CD14-positive monocyte (primary cell): ENCODE measurements around the gene CLDN6. TPM values are rescaled to one million over a fixed set of nuclear protein-coding genes. Genes with fewer than 3 reads are reported as not detected.
A peak's percentile ranks its signal among the peaks of the same experiment; 100 is the strongest.

Source experiments
- DNase-seq, 3 donors: peaks; one replicate each; pipeline ENCODE4 v3.0.0-alpha.2; 2011 to 2022
- H2AFZ ChIP-seq: 2 replicates; pipeline ENCODE4 v1.6.0; 2012; ENCODE audit warnings: mild to moderate bottlenecking, low read depth, low read length, inconsistent platforms; ENCODE audit not compliant: insufficient read depth, poor library complexity, severe bottlenecking
- H3K27ac ChIP-seq, 2 donors: 1 replicate in 1 of 2; 2 replicates in 1 of 2; pipeline ENCODE4 v1.5.1; 2012 to 2013; ENCODE audit warnings: low read length in 2 of 2, control low read depth in 1 of 2, inconsistent platforms in 1 of 2, low read depth in 1 of 2, mild to moderate bottlenecking in 1 of 2
- H3K27me3 ChIP-seq, 2 donors: one replicate each; pipeline versions ENCODE4 v1.6.0 to v1.6.1; 2011 to 2013; ENCODE audit warnings: low read length in 2 of 2; ENCODE audit not compliant: control insufficient read depth in 2 of 2, insufficient read depth in 2 of 2
- H3K36me3 ChIP-seq, 2 donors: replicated peaks in 1 of 2; 1 replicate in 1 of 2; 2 replicates in 1 of 2; pipeline versions ENCODE4 v1.5.1 to v1.6.1; 2012 to 2013; ENCODE audit warnings: low read length in 2 of 2, control low read depth in 1 of 2, inconsistent platforms in 1 of 2, mild to moderate bottlenecking in 1 of 2; ENCODE audit not compliant: insufficient read depth in 2 of 2, control insufficient read depth in 1 of 2
- H3K4me1 ChIP-seq, 2 donors: 1 replicate in 1 of 2; 2 replicates in 1 of 2; pipeline versions ENCODE4 v1.5.1 to v1.6.1; 2012 to 2013; ENCODE audit warnings: low read length in 2 of 2, control low read depth in 1 of 2, inconsistent platforms in 1 of 2, mild to moderate bottlenecking in 1 of 2, moderate library complexity in 1 of 2; ENCODE audit not compliant: insufficient read depth in 2 of 2, control insufficient read depth in 1 of 2
- H3K4me2 ChIP-seq: replicated peaks from 2 replicates; pipeline ENCODE3; 2012; ENCODE audit warnings: low read length, moderate library complexity, mild to moderate bottlenecking; ENCODE audit not compliant: poor library complexity, severe bottlenecking; ENCODE audit errors: extremely low read depth
- H3K4me3 ChIP-seq, 3 experiments: fragments of 200-600 bp in 1 of 3; sonication (generic) in 1 of 3; replicated peaks in 1 of 3; 1 replicate in 2 of 3; 2 replicates in 1 of 3; pipeline ENCODE4 v1.5.1; 2011 to 2013; ENCODE audit warnings: low read length in 3 of 3, mild to moderate bottlenecking in 3 of 3, control low read depth in 2 of 3, low read depth in 2 of 3, inconsistent platforms in 1 of 3, moderate library complexity in 1 of 3
- H3K79me2 ChIP-seq: 2 replicates; pipeline ENCODE4 v1.6.0; 2012; ENCODE audit warnings: mild to moderate bottlenecking, control low read depth, inconsistent platforms, low read length, moderate library complexity; ENCODE audit not compliant: insufficient read depth
- H3K9ac ChIP-seq: 2 replicates; pipeline ENCODE4 v1.6.0; 2017; ENCODE audit warnings: low read length, mild to moderate bottlenecking; ENCODE audit not compliant: insufficient read depth, poor library complexity, severe bottlenecking
- H3K9me3 ChIP-seq, 2 donors: replicated peaks in 1 of 2; 1 replicate in 1 of 2; 2 replicates in 1 of 2; pipeline versions ENCODE4 v1.5.1 to v1.6.1; 2012 to 2013; ENCODE audit warnings: low read length in 2 of 2, control low read depth in 1 of 2; ENCODE audit not compliant: control insufficient read depth in 1 of 2, insufficient read depth in 1 of 2
- H4K20me1 ChIP-seq: 2 replicates; pipeline ENCODE4 v1.6.0; 2012; ENCODE audit warnings: mild to moderate bottlenecking, low read length, control low read depth, moderate library complexity; ENCODE audit not compliant: insufficient read depth
- H3K27ac Mint-ChIP-seq, 7 donors: one replicate each; pipeline ENCODE4 v1.8.0; 2020; ENCODE audit warnings: mild to moderate bottlenecking in 7 of 7, mixed read lengths in 7 of 7, moderate library complexity in 6 of 7, inconsistent platforms in 2 of 7
- H3K27me3 Mint-ChIP-seq, 3 donors: one replicate each; pipeline ENCODE4 v1.8.0; 2021 to 2022; ENCODE audit warnings: low read depth in 3 of 3, mild to moderate bottlenecking in 3 of 3, mixed read lengths in 3 of 3, moderate library complexity in 3 of 3, inconsistent platforms in 1 of 3
- H3K36me3 Mint-ChIP-seq, 2 donors: one replicate each; pipeline ENCODE4 v1.8.0; 2020; ENCODE audit warnings: mixed read lengths in 2 of 2, inconsistent platforms in 1 of 2, mild to moderate bottlenecking in 1 of 2
- H3K4me1 Mint-ChIP-seq: one replicate; pipeline ENCODE4 v1.8.0; 2020; ENCODE audit warnings: mild to moderate bottlenecking, mixed read lengths
- H3K4me3 Mint-ChIP-seq, 2 donors: one replicate each; pipeline ENCODE4 v1.8.0; 2020; ENCODE audit warnings: mild to moderate bottlenecking in 2 of 2, mixed read lengths in 2 of 2, moderate library complexity in 1 of 2
- H3K9me3 Mint-ChIP-seq, 7 donors: one replicate each; pipeline ENCODE4 v1.8.0; 2020 to 2022; ENCODE audit warnings: mixed read lengths in 7 of 7, mild to moderate bottlenecking in 6 of 7, moderate library complexity in 6 of 7, inconsistent platforms in 2 of 7
- CTCF ChIP-seq: fragments of 200-600 bp; IDR thresholded peaks from one replicate; pipeline ENCODE4 v1.8.0; 2022; ENCODE audit warnings: antibody characterized with exemption, mild to moderate bottlenecking
- WGBS: methylation state at CpG from one replicate; pipeline ENCODE4 v1.1.5; 2013; ENCODE audit warnings: missing lambda C conversion rate; ENCODE audit not compliant: insufficient coverage; 5-methylcytosine and 5-hydroxymethylcytosine counted together
- intact Hi-C, 2 donors: fragments of 100-400 bp; cut with micrococcal nuclease; formaldehyde crosslinking; loops; one replicate each; pipeline versions ENCODE4 v1.15.0 to v1.15.1; 2023
- polyA plus RNA-seq, 3 donors: library from polyadenylated mRNA; depleted of rRNA in 1 of 3; unstranded in 2 of 3; stranded (reverse) in 1 of 3; fragments of 300-500 nt in 2 of 3; fragments of >200 nt in 1 of 3; fragmentation: Illumina TruSeq in 2 of 3; gene quantifications; 1 replicate in 2 of 3; 2 replicates in 1 of 3; pipeline ENCODE4 v1.2.3, GENCODE V29; 2012 to 2021

The CLDN6 gene
- polyA plus RNA-seq, 3 donors = not detected

- H3K27me3 Mint-ChIP-seq = peaks cover 0 to 18% (median 14%) of the 10 kb centered on the region in 3 donors
- no peaks in the 10 kb centered on the region for H3K9me3 ChIP-seq
- H3K27me3 ChIP-seq = peaks cover 0 to 2% of the 10 kb centered on the region in 2 donors
- H3K9me3 Mint-ChIP-seq = peaks cover 0 to 3% (median 0%) of the 10 kb centered on the region in 7 donors
- under 1% methylated on average over 65 of the region's 67 CpGs for WGBS
- H3K79me2 ChIP-seq = no peaks in the 10 kb centered on the region
- peak overlapping the region; percentile 81 to 88 for H3K4me3 Mint-ChIP-seq
- H4K20me1 ChIP-seq = no peaks in the 10 kb centered on the region
- intact Hi-C loops = no loop called here
- H3K4me1 Mint-ChIP-seq = peaks cover 44% of the 10 kb centered on the region
- H2AFZ ChIP-seq = no peak overlapping the region
- peaks cover 5 to 6% of the 10 kb centered on the region in 2 donors for H3K36me3 Mint-ChIP-seq
- no peak overlapping the region for H3K4me3 ChIP-seq
- H3K9ac ChIP-seq = no peak overlapping the region
- H3K27ac Mint-ChIP-seq = peak overlapping the region in 1 of 7 donors; percentile 87
- peaks cover 45 to 47% of the 10 kb centered on the region in 2 donors for H3K4me1 ChIP-seq
- DNase-seq = no peak
- H3K36me3 ChIP-seq = no peaks in the 10 kb centered on the region
- no peak for TF ChIP-seq CTCF
- peak overlapping the region; percentile 70 for H3K4me2 ChIP-seq
- H3K27ac ChIP-seq = no peak overlapping the region
These were observed 13.7 kb downstream of the CLDN6 start for GRCh38 chr16:3004319-3004718.

DNA sequence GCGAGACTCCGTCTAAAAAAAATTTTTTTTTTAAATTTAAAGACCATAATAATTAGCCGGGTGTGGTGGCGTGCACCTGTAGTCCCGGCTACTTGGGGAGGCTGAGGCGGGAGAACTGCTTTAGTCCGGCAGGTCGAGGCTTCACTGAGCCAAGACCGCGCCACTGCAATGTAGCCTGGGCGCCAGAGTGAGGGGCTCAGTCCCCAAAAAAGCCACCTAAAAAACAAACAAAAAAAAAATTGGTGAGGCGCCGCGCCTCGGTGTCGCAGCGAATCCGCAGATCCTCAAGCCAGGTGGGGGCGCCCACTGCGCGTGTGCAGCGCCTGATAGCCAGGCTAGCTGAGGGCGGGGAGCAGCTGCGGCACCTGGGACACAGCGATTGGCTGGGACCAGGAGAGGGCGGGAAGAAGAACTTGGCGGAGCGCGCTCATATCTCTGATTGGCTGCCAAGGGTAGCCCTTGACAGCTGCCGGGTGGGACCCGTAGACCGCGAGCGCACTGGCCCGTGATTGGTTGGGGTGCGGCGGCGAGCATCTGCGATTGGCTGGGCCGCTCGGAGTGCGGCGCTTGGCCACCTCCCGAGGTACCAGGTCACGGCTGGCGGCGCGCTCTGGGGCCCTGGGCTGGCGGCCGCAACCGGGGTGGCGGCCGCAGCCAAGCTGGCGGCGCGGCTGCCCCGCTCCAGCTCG is 14.3 kb downstream of the CLDN6 start:
- intact Hi-C loops = loop anchor here in 1 of 2 donors (2.0 kb wide), 1 partner anchor 25 kb away; no protein-coding TSS in a partner anchor

More for the DNA sequence above, 14.3 kb downstream of the CLDN6 start:
- H3K36me3 Mint-ChIP-seq = peaks cover 5 to 6% of the 10 kb centered on the region in 2 donors
- DNase-seq = peak; percentile 98 to 99 (median 98)
- Histone ChIP-seq H3K36me3 (no peaks in the 10 kb centered on the region), H3K4me1 (peaks cover 40 to 41% of the 10 kb centered on the region in 2 donors), H3K9me3 (no peaks in the 10 kb centered on the region), H3K27ac (no peak overlapping the region), H2AFZ (no peak overlapping the region), H3K4me3 (no peak overlapping the region), H3K27me3 (peaks cover 0 to 2% of the 10 kb centered on the region in 2 donors), H3K9ac (no peak overlapping the region), H4K20me1 (no peaks in the 10 kb centered on the region), H3K79me2 (no peaks in the 10 kb centered on the region), H3K4me2 (peak overlapping the region; percentile 26)
- no peak overlapping the region for H3K27ac Mint-ChIP-seq
- peak overlapping the region; percentile 42 to 64 for H3K4me3 Mint-ChIP-seq
- under 1% methylated on average over 49 of the region's 58 CpGs for WGBS
- peaks cover 38% of the 10 kb centered on the region for H3K4me1 Mint-ChIP-seq
- peaks cover 0 to 3% (median 0%) of the 10 kb centered on the region in 7 donors for H3K9me3 Mint-ChIP-seq
- H3K27me3 Mint-ChIP-seq = peaks cover 0 to 21% (median 17%) of the 10 kb centered on the region in 3 donors
- peak; percentile 34 for TF ChIP-seq CTCF
